ENCODE data around the gene PGAM5.

The PGAM5 gene

DNA sequence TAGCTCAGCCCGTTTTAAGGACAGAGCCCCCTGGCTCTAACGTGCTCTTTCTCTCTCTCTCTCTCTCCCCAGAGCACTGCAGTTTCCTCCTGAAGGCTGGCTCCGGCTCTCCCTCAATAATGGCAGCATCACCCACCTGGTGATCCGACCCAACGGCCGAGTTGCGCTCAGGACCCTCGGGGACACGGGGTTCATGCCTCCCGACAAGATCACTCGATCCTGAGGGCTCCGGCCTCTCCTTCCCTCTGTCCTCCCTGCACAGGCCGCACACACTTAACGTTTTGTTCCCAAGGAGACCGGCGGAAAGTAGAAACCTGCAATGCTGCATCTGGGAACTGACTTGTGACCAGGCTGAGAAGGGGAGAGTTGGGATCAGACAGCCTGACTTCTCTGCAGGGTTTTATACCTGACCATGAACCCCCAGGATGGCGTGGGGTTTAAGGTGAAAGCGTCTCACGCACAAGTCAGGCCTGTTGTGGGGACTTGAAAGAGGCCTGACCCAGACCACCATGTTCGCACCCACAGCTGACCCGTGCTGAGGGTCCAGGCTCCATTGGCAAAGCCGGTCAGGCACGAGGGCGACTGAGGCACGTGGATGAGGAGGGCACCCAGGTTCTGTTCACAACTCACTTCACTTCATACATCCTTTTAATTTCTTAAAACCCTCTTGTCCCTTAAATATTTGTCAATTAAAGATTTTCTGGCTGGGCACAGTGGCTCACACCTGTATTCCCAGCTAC lies 10.1 kb downstream of the PGAM5 start:
- TF ChIP-seq GATA3 (IDR thresholded peaks at IDR 0.05; ENCODE audit: low read depth, low read length) (no peak), GATA2 (IDR thresholded peaks at IDR 0.05; ENCODE audit: low read depth, low read length) (no peak)

DNA sequence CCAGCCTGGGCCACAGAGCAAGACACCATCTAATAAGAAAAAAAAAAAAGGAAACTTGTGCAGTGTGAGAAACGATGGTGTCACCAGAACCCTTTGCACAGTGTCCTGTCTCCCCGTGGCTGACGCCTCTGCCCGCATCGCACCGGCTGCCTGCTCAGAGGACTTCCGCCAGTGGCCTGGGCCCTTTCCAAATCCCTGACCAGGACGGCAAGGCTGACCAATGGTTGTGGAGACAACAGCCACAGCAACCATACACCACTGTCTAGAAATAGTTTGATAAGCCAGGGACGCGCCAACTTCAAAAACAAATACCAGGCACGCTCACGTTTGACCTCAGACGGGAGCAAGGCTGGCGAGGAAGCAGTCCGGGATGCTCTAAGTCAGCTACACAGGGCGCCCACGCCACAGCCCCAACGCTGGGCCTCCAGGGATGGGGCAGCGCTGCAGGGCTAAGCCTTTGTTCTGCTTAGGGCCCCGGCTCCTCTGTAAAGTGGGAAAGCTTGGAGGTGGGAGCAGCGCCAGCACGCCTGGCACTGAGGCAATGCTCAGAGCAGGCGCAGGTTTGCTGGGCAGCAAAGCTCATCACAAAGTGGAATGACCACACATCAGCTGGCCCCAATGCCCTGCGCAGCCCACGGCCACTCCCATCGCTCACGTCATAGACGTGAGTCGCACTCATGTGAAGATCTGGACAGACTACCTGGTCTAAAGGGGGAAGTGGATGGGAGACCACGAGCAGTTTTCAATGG lies 12.5 kb downstream of the PGAM5 start:
- TF ChIP-seq GATA2 (IDR thresholded peaks at IDR 0.05; ENCODE audit: low read depth, low read length) (no peak), GATA3 (IDR thresholded peaks at IDR 0.05; ENCODE audit: low read depth, low read length) (no peak)

DNA sequence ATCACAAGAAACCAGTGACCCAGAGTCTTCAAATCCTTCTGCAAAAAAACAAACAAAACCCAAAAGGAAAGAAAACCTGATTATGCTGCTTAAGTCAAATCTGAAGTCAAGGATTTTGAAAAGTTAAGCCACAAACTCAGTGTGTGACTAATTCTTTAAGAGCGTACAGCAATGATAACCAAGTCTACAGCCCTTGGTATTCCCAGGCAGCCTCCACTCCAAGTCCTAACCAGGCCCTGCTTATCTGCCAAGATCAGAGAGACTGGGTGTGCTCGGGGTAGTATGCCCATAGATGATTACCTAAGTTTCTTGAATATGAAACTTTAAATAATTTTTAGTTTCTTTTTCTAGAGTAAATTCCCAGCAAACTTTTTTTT lies 13.1 kb downstream of the PGAM5 start:
- TF ChIP-seq GATA3 (IDR thresholded peaks at IDR 0.05; ENCODE audit: low read depth, low read length): no peak
- TF ChIP-seq GATA2 (IDR thresholded peaks at IDR 0.05; ENCODE audit: low read depth, low read length): no peak

DNA sequence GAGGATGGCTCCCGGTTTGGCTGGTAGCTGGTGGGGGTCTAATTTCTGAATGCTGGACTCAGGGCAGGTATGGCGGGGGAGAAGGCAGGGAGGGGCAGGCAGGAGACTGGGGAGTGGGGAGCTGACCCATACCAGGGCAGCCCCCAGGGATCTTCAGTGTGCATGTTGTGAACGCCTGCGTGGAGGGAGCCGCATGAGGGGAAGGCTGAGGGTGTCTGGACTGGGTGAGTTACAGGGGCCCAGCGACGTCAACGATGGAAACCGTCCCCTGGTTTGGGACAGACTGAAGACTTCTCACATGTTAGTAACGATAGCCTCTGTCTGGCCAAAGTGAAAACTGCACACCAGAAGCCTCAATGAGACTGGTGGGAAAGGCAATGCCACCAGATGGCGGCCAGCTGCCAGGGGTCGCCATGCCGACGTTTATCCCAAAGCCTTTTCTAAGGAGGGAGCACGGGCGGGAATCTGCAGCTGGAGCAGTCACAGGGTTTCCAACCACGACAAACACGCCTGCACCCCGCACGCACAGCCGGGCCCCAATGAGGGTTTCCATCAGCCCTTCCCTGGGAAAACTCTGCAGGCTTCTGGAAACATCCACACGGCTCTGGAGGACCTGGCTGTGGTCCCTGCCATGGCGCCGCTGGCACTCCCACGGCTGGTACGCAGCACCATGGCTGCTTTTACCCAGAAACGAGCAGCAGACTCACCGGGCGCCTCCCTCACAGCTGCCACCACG lies 14.0 kb downstream of the PGAM5 start:
- TF ChIP-seq GATA3 (IDR thresholded peaks at IDR 0.05; ENCODE audit: low read depth, low read length) (no peak), GATA2 (IDR thresholded peaks at IDR 0.05; ENCODE audit: low read depth, low read length) (no peak)

DNA sequence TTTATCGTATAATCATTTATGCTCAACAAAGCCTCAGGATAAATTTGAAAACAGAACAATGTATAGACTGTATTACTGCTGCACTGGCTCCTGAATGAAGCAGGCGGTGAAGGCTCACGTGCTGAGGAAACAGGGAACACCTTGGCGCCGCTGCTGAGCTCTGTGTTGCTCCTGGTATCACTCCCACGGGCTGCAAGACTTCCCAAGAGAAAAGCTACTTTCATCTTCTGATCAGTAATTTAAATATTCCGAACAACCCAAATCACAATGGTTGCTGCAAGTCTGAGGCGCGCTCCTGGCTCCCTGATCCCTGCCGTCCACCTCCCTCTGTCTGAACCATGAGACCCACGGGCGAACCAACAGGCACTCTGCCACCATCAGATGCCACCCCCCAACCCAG lies 15.7 kb downstream of the PGAM5 start:
- TF ChIP-seq GATA3 (IDR thresholded peaks at IDR 0.05; ENCODE audit: low read depth, low read length) (no peak), GATA2 (IDR thresholded peaks at IDR 0.05; ENCODE audit: low read depth, low read length) (no peak)

DNA sequence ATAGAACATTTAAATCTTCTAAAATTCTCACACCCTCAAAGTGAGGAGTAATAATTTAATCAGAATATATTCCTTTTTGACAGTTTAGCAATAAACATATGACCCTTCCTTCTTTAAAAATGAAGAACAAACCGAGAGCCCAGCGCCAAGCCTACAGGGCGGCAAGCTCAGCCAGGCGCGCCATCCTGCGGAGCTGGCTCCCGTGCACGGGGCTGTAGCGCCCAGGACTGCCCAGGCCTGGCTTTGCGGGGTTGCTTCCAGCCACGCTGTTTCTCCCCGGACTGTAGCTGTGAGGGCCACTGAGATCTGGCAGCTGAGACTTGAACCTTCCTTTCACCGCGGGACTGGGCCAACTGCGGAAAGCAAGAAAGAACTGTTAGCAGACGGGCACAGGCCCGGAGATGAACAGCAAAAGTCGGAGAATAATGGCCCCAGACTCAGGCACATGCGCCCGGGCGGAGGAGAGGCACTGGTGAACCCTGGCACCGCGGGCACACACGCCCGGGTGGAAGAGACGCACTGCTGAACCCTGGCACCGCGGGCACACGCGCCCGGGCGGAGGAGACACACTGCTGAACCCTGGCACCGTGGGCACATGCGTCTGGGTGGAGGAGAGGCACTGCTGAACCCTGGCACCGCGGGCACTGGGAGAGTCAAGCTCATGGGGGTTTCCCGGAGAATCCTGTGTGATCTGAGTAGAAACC lies 16.6 kb downstream of the PGAM5 start:
- TF ChIP-seq GATA2 (IDR thresholded peaks at IDR 0.05; ENCODE audit: low read depth, low read length) (no peak), GATA3 (IDR thresholded peaks at IDR 0.05; ENCODE audit: low read depth, low read length) (no peak)

DNA sequence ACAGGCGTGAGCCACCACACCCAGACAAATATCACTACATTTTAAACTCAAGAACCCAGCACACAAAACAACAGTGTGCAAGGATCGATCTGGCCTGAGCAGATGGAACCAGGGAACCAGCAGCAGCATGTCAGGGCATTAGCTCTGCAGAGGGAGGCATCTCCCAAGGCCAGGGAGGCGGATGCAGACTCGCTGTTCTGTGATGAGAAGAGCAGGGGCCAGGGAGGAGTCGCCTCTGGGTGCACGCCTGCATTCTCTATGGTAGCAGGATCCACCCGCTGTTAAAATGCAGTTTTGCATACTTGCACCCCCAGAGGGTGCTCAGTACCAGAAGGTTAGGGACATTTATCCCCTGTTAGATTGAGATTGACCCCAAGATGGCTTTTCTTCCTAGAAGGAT lies 17.9 kb downstream of the PGAM5 start:
- TF ChIP-seq GATA2 (IDR thresholded peaks at IDR 0.05; ENCODE audit: low read depth, low read length) (no peak), GATA3 (IDR thresholded peaks at IDR 0.05; ENCODE audit: low read depth, low read length) (no peak)

DNA sequence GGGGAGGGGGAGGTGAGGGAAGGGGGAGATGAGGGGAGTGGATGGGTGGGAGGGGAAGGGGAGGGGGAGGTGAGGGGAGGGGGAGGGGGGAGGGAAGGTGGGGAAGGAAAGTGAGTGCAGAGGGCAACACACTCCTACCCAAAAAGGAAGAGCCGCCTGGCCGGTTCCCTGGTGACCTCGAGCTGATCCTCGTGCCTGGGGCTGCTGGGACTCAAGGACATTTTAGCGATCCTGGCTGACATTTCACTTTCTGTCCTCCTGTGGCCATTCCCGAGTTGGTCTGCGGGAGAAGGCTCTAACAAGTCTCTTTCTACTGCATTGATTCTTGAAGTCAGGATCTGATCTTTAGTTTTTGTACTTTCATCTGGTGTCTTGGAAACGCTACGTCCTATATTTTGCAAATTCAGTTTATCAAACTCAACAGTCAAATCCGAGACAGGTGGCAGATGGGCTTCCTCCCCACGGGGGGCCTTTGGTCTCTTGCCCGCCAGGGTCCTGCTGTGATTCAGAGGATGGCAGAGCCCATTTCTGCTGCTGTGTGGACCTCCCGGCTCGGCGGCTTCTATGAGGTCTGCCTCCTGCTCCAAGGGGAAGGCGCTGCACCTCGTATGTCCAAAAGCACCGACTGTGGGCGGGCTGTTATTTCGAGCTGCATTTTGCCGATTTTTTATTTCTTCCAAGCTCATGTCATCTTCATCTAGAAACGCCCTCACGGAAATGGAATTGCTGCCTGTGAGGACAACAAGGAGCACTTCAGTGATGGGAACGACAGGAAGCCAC lies 19.1 kb downstream of the PGAM5 start:
- TF ChIP-seq GATA2 (IDR thresholded peaks at IDR 0.05; ENCODE audit: low read depth, low read length) (no peak), GATA3 (IDR thresholded peaks at IDR 0.05; ENCODE audit: low read depth, low read length) (no peak)

DNA sequence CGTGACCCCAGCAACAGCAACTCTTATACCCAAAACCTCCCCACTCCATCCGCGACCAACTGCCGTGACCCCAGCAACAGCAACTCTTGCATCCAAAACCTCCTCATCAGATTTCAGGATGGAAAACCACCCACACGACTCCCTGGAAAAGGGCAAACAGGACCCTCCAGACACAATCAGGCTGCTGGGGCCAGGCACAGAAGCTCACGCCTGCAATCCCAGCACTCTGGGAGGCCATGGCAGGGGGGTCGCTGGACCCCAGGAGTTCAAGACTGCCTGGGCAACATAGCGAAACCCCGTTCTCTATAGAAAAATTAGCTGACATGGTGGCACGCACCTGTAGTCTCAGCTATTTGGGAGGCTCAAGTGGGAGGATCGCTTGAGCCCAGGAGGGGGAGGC lies 19.7 kb downstream of the PGAM5 start:
- no peak for TF ChIP-seq GATA3 (IDR thresholded peaks at IDR 0.05; ENCODE audit: low read depth, low read length)
- no peak for TF ChIP-seq GATA2 (IDR thresholded peaks at IDR 0.05; ENCODE audit: low read depth, low read length)

DNA sequence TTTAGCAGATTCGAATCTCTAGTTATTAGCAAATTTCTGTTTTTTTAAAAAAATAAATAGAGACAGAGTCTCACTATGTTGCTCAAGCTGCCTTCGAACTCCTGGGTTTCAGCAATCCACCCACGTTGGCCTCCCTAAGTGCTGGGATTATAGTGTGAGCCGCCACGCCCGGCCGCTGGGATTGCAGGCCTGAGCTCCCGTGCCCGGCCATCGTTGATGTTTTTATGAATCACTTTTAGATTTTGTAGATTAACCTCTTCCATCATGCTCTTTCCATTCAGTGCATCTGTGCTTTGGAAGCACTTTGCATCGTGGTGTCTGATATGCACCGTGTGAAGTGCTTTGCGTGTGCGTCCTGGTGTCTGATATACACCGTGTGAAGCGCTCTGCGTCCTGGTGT lies 20.9 kb downstream of the PGAM5 start:
- TF ChIP-seq GATA2 (IDR thresholded peaks at IDR 0.05; ENCODE audit: low read depth, low read length): no peak
- no peak for TF ChIP-seq GATA3 (IDR thresholded peaks at IDR 0.05; ENCODE audit: low read depth, low read length)

DNA sequence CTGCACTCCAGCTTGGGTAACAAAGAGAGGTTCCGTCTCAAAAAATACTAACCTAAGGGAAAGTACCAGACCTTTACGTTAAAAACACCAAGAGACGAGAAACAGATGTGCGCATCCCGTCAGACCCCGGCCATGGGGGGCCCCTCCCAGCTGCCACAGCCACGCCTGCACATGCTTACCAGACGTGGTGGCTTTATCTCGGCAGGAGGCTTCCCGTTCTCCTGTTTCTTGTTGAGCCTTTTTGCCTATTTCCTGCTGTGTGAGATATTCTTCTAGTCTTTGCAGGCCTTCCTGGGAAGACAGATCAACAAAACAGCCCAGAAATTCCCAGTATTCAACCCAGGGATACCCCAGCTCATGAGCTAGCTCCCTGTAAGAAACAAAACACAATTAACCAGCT lies 23.6 kb downstream of the PGAM5 start:
- TF ChIP-seq GATA2 (IDR thresholded peaks at IDR 0.05; ENCODE audit: low read depth, low read length): no peak
- TF ChIP-seq GATA3 (IDR thresholded peaks at IDR 0.05; ENCODE audit: low read depth, low read length): no peak

DNA sequence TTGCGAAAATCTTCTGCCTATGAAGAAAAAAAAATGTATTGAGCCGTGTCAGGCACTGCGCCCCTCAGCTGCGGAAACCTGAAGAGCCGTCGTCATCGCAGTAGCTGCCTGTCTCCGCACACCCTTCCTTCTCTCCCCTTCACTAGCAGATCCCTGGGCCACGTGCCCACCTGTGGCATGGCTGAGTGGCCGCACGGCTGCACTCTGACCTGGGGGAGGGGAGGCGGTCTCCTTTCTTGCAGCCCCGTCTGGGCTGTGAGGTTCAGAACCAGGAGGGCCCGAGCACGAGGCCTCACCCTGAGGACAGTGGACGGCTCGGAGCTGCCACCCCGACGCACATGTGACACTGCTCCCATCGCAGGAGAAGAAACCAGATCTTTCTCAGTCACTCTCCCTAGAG lies 24.9 kb downstream of the PGAM5 start:
- TF ChIP-seq GATA2 (IDR thresholded peaks at IDR 0.05; ENCODE audit: low read depth, low read length) (no peak), GATA3 (IDR thresholded peaks at IDR 0.05; ENCODE audit: low read depth, low read length) (no peak)

DNA sequence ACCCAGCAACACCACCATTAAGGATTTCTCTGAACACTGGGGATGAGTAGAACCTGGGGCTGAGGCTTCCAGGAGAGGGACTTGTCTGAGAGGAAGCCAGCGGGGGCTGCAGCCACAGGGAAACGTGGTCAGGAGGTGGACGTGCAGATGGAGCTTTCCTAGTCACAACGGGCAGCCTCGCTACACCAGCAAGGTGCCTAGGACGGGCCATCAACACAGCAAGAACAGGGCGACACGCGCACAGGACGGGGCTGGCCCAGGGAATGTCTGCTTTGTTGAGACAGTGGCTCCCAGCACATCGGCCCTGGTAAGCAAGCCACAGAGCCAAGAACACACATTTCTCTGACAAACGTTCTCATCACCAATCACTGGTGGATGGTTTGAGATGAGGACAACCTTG lies 25.7 kb downstream of the PGAM5 start:
- TF ChIP-seq GATA3 (IDR thresholded peaks at IDR 0.05; ENCODE audit: low read depth, low read length) (no peak), GATA2 (IDR thresholded peaks at IDR 0.05; ENCODE audit: low read depth, low read length) (no peak)

Data from SH-SY5Y (cell line).